ENCODE results near the gene ADCYAP1R1. TPM values are rescaled to one million over a fixed set of nuclear protein-coding genes. Genes with fewer than 3 reads are reported as not detected.

ADCYAP1R1 gene
- total RNA-seq, 4 donors from 2014 or later = under 0.01 to 2.7 (median 1.0) TPM

DNA sequence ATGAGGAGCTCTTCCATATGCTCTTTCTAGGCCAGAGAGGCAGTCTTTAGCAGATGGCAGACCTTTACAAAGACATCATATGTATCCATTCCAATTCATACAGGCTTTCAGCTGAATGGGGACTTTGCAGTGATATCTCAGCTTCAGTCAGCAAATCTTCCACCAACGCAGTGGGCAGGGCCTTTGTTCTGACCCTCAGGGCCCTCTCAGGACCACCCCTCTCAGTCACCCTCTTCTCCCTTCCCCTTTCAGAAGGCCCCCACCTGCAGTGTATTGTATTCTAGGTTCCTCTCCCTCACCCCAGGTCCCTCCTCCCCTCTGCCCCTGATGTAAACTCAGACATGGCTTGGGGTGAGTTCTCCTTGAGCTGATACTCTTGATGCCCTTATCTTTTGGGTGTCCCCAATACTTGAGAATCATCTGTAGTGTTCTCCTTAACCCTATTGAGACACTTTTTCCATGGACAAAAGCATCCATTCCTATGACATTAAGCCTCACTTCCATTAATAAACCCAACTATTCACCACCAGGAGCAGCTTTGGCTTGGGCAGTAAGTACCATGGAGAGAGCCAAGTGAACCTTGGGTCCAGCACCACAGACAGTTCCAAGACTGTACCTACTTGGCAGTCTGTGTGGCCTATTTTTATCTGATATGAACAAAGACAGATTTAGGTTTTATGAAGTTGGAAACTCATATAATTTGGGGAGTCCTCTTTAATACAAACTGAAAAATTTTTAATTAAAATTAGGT is 62.7 kb downstream of the ADCYAP1R1 start:
- DNase-seq (ENCODE audit: low spot score in 2 of 2) = no peak
- Histone ChIP-seq H3K27me3 (no peaks in the 10 kb centered on the region), H3K4me3 (no peak overlapping the region), H3K9me3 (no peaks in the 10 kb centered on the region), H3K4me1 (no peaks in the 10 kb centered on the region), H3K36me3 (no peaks in the 10 kb centered on the region), H3K27ac (no peak overlapping the region)
- TF ChIP-seq POLR2A (IDR thresholded peaks at IDR 0.05) = no peak
- no peak for TF ChIP-seq EP300 (IDR thresholded peaks at IDR 0.05)
- TF ChIP-seq, protein P1, sequence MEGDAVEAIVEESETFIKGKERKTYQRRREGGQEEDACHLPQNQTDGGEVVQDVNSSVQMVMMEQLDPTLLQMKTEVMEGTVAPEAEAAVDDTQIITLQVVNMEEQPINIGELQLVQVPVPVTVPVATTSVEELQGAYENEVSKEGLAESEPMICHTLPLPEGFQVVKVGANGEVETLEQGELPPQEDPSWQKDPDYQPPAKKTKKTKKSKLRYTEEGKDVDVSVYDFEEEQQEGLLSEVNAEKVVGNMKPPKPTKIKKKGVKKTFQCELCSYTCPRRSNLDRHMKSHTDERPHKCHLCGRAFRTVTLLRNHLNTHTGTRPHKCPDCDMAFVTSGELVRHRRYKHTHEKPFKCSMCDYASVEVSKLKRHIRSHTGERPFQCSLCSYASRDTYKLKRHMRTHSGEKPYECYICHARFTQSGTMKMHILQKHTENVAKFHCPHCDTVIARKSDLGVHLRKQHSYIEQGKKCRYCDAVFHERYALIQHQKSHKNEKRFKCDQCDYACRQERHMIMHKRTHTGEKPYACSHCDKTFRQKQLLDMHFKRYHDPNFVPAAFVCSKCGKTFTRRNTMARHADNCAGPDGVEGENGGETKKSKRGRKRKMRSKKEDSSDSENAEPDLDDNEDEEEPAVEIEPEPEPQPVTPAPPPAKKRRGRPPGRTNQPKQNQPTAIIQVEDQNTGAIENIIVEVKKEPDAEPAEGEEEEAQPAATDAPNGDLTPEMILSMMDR (IDR thresholded peaks at IDR 0.05) = no peak
- WGBS, 2 donors = 75 to 86% methylated on average over 1 of the region's 1 CpG

DNA sequence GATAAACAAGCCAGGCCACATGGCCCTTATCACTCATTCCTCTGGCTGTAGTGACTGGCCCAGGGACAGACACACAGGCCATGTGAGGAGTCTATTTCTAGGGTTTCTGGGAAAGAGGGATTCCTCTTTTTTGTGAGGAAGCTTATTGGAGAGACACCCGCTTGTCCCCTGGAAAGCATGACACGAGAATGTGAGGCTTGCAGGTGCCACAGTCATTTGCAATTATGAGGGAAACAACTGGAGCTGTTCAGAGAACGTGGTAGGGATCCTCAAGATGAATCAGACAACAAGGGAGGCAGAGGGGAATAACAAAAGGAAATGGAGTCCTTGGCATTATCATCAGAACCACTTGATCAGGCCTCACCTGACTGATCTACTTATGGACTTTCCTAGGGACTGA is 64.5 kb downstream of the ADCYAP1R1 start:
- H3K27me3 ChIP-seq = no peaks in the 10 kb centered on the region
- no peaks in the 10 kb centered on the region for H3K36me3 ChIP-seq
- H3K9me3 ChIP-seq = no peaks in the 10 kb centered on the region
- H3K4me1 ChIP-seq = no peaks in the 10 kb centered on the region
- H3K4me3 ChIP-seq = no peak overlapping the region
- 62 to 67% methylated on average over 3 of the region's 3 CpGs for WGBS, 2 donors
- no peak for DNase-seq (ENCODE audit: low spot score in 2 of 2)
- TF ChIP-seq, protein P1 (IDR thresholded peaks at IDR 0.05) = no peak
- no peak for TF ChIP-seq POLR2A (IDR thresholded peaks at IDR 0.05)
- no peak for TF ChIP-seq EP300 (IDR thresholded peaks at IDR 0.05)
- no peak overlapping the region for H3K27ac ChIP-seq

GRCh38 chr7:31119249-31119648 is 67.1 kb downstream of the ADCYAP1R1 start:
- Histone ChIP-seq H3K4me3 (no peak overlapping the region), H3K27ac (no peak overlapping the region), H3K36me3 (no peaks in the 10 kb centered on the region), H3K9me3 (no peaks in the 10 kb centered on the region), H3K4me1 (no peaks in the 10 kb centered on the region), H3K27me3 (no peaks in the 10 kb centered on the region)
- DNase-seq (ENCODE audit: low spot score in 2 of 2) = no peak
- 89 to 92% methylated on average over 4 of the region's 4 CpGs for WGBS, 2 donors
- TF ChIP-seq POLR2A (IDR thresholded peaks at IDR 0.05) (no peak), EP300 (IDR thresholded peaks at IDR 0.05) (no peak)
- TF ChIP-seq, protein P1 (IDR thresholded peaks at IDR 0.05) = no peak

GRCh38 chr7:31120800-31121513 is 68.8 kb downstream of the ADCYAP1R1 start:
- TF ChIP-seq POLR2A (IDR thresholded peaks at IDR 0.05) (no peak), EP300 (IDR thresholded peaks at IDR 0.05) (no peak)
- TF ChIP-seq, protein P1 (IDR thresholded peaks at IDR 0.05) = no peak
- Histone ChIP-seq H3K36me3 (no peaks in the 10 kb centered on the region), H3K27me3 (no peaks in the 10 kb centered on the region), H3K4me1 (no peaks in the 10 kb centered on the region), H3K9me3 (no peaks in the 10 kb centered on the region), H3K4me3 (no peak overlapping the region), H3K27ac (no peak overlapping the region)
- no peak for DNase-seq (ENCODE audit: low spot score in 2 of 2)
- 80 to 86% methylated on average over 3 of the region's 3 CpGs for WGBS, 2 donors

- no peak for TF ChIP-seq EP300 (IDR thresholded peaks at IDR 0.05)
- no peak for TF ChIP-seq POLR2A (IDR thresholded peaks at IDR 0.05)
- TF ChIP-seq, protein P1 (IDR thresholded peaks at IDR 0.05) = no peak
- no peaks in the 10 kb centered on the region for H3K9me3 ChIP-seq
- no peaks in the 10 kb centered on the region for H3K27me3 ChIP-seq
- DNase-seq (ENCODE audit: low spot score in 2 of 2) = peak in 1 of 2 donors; percentile 2
- H3K36me3 ChIP-seq = no peaks in the 10 kb centered on the region
- WGBS, 2 donors = 96 to 100% methylated on average over 2 of the region's 2 CpGs
- H3K4me3 ChIP-seq = no peak overlapping the region
- no peak overlapping the region for H3K27ac ChIP-seq
- no peaks in the 10 kb centered on the region for H3K4me1 ChIP-seq
Observed at GRCh38 chr7:31121601-31122000, 69.5 kb downstream of the ADCYAP1R1 start.

Data from tibial nerve (tissue), 4 donors.